Activated CD4-positive, alpha-beta T cell treated with anti-CD3 and anti-CD28 coated beads, Interleukin-10, Interleukin-2, amounts not matched to agents 100 ng/mL and 50 ng/mL, durations not matched to agents 16 hours and 8 hours (primary cell): ENCODE measurements around the gene CFC1B.
"Not testable (repeated sequence)": the region's sequence is repeated elsewhere in the genome, so short reads cannot be mapped to it uniquely, and the experiment has no call there.

ENCODE experiments used
- DNase-seq: peaks from one replicate; pipeline ENCODE4 v3.0.0-alpha.2; 2020

The CFC1B gene

GRCh38 chr2:130571929-130572328 is 50.9 kb downstream of the CFC1B start:
- DNase-seq = not testable (repeated sequence)

GRCh38 chr2:130574230-130574629 is 53.2 kb downstream of the CFC1B start:
- DNase-seq = not testable (repeated sequence)

GRCh38 chr2:130576209-130576784 is 55.3 kb downstream of the CFC1B start:
- not testable (repeated sequence) for DNase-seq

GRCh38 chr2:130577559-130577958 is 56.5 kb downstream of the CFC1B start:
- DNase-seq = not testable (repeated sequence)
